Kidney epithelial cell (primary cell): ENCODE measurements around the gene DDAH2. TPM values are rescaled to one million over a fixed set of nuclear protein-coding genes. Genes with fewer than 3 reads are reported as not detected.

Experiments used
- DNase-seq: peaks from one replicate; pipeline ENCODE4 v3.0.0-alpha.2; 2010; ENCODE audit warnings: low read depth
- H3K27me3 ChIP-seq: 2 replicates; pipeline ENCODE4 v1.6.0; 2011; ENCODE audit warnings: low read length; ENCODE audit not compliant: control insufficient read depth, insufficient read depth
- H3K36me3 ChIP-seq: 2 replicates; pipeline ENCODE4 v1.5.1; 2011; ENCODE audit warnings: low read length; ENCODE audit not compliant: control insufficient read depth, insufficient read depth
- H3K4me3 ChIP-seq: 2 replicates; pipeline ENCODE4 v1.5.1; 2011; ENCODE audit warnings: low read depth, mild to moderate bottlenecking, control low read depth, low read length
- total RNA-seq: library from RNA; depleted of rRNA; stranded (reverse); fragments of >200 nt; gene quantifications from 2 replicates; pipeline ENCODE4 v1.2.3, GENCODE V29; 2015
- TF ChIP-seq, protein P1 (sequence below): IDR thresholded peaks from 2 replicates; pipeline ENCODE4 v1.5.1; 2011; ENCODE audit warnings: mild to moderate bottlenecking, moderate library complexity, low read length, control low read depth, inconsistent platforms; ENCODE audit not compliant: insufficient read depth, poor library complexity, severe bottlenecking

DDAH2 gene
- total RNA-seq, 1 donor from 2014 or later = 106 TPM

DNA sequence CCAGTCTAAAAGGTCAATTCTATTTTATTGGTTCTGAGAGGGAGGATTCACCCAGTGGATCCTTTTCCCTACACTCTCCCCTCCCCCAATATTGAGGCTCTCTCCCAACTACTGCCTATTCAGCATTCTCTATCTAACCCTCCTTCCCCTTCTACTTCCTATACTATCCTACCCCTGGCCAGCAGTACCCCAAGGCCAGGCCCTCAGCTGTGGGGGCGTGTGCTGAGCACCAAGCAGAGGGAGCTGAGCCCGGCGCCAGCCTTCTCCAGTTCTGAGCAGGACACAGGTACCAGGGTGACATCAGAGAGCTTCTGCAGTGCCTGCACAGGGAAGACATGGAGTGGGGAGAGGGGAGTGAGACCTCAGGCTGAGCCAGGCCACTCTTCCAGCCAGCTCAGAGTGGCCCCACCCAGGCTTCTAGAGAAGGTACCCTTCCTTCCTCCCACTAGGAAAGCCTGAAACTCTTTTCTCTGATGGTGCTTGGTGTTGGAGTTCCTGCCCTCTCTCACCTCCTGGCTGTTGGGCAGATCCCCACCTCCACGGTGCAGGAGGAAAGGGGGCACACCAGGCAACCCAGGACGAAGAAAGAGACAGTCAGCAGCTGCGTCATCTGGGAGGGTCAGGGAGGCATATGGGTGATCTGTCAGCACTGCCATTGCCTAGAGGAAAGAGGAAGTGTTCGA is 1.9 kb downstream of the DDAH2 start:
- H3K27me3 ChIP-seq = no peaks in the 10 kb centered on the region
- H3K4me3 ChIP-seq = no peak overlapping the region
- TF ChIP-seq, protein P1, sequence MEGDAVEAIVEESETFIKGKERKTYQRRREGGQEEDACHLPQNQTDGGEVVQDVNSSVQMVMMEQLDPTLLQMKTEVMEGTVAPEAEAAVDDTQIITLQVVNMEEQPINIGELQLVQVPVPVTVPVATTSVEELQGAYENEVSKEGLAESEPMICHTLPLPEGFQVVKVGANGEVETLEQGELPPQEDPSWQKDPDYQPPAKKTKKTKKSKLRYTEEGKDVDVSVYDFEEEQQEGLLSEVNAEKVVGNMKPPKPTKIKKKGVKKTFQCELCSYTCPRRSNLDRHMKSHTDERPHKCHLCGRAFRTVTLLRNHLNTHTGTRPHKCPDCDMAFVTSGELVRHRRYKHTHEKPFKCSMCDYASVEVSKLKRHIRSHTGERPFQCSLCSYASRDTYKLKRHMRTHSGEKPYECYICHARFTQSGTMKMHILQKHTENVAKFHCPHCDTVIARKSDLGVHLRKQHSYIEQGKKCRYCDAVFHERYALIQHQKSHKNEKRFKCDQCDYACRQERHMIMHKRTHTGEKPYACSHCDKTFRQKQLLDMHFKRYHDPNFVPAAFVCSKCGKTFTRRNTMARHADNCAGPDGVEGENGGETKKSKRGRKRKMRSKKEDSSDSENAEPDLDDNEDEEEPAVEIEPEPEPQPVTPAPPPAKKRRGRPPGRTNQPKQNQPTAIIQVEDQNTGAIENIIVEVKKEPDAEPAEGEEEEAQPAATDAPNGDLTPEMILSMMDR = no peak
- peaks cover 1% of the 10 kb centered on the region for H3K36me3 ChIP-seq
- DNase-seq = no peak

DNA sequence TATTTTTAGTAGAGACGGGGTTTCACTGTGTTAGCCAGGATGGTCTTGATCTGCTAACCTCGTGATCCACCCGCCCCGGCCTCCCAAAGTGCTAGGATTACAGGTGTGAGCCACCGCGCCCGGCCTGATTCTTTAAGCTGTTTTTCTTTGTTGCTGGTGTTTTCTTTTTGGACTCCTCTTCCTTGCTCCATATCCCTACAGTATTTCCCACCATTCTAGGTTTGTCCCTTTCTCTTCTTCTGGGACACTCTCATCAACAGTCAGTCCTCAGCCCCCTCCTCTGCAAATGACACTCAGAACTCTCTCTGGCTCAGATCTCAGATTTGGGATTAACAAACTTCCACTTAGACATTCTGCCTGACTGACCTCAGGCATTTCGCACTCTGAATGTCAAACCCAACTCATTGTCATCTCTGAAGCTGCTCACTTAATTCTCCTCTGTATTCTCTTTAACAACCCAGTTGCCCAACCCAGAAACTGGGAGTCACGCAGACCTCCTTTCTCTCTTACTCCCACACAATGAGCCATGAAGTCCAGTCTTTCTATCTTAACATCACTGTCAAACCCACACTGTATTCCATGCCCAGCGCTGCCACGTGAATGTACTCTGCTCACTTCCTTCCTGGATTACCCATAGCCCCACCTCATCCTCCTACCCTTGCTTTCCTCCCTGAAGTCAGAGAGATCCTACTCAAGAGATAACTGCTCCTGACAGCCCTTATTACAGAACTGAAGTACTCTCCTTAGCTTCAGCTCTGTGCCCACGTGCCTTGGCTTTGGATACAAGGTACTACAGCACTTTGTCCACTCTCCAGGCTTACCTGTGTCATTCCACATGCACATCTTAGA is 3.4 kb downstream of the DDAH2 start:
- TF ChIP-seq, protein P1 = no peak
- DNase-seq = no peak
- Histone ChIP-seq H3K4me3 (no peak overlapping the region), H3K36me3 (no peaks in the 10 kb centered on the region), H3K27me3 (no peaks in the 10 kb centered on the region)

DNA sequence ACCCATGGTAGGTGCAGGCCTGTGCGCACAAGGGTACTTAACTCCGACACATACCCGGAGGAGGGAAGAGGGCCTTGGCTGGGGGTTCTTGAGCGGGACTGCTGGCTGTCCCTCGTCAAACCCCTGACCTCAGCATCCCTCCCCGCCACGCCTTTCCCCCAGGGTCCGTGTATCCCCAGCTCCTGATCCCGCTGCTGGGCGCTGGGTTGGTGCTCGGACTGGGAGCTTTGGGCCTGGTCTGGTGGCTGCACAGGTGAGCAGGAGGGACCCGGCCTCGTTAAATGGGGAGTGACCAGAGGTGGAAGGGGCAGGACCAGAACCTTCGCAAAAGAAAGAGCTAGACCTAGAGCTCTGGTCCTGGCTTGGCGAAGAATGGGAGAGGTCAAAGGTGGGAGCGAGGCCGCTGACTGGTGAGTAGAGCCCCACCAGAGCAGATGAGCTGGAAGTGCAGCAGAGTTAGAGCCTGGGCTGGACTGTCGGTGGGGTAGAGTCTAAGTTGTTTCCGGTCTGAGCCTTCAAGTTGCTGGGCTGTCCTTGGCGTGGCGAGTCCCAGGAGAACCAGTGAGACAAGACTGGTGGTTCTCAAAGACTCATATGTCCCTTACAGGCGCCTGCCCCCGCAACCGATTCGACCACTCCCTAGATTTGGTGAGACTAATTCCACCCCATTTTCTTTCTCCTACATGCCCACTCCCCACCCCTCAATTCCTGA is 5.0 kb downstream of the DDAH2 start:
- no peak for DNase-seq
- H3K4me3 ChIP-seq = no peak overlapping the region
- TF ChIP-seq, protein P1 = no peak
- no peaks in the 10 kb centered on the region for H3K36me3 ChIP-seq
- H3K27me3 ChIP-seq = no peaks in the 10 kb centered on the region

DNA sequence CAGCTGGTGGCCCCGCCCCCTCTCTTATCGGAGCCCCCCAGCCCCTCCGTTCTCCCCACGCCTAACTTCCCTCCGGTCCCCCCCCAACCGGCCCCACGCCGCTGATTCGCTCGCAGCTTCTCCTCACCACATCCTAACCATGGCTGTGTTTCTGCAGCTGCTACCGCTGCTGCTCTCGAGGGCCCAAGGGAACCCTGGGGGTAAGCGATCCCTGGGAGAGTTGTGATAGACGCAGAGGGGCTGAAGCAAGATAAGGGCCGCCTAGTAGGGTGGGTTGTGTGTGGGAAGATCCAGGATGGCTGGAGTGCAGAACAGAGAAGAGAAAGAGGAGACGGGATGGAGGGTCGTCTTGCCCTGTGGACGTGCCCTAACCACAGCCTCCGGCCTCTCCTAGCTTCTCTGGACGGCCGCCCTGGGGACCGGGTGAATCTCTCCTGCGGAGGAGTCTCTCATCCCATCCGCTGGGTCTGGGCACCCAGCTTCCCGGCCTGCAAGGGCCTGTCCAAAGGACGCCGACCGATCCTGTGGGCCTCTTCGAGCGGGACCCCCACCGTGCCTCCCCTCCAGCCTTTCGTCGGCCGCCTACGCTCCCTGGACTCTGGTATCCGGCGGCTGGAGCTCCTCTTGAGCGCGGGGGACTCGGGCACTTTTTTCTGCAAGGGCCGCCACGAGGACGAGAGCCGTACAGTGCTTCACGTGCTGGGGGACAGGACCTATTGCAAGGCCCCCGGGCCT is 5.7 kb downstream of the DDAH2 start, which contains the start of gene MPIG6B:
Gene MPIG6B, plus strand, starts transcription at position 129 of the 735 bp plus-strand sequence. Its CDS starts 11 bp downstream, at position 140.
- Histone ChIP-seq H3K36me3 (no peaks in the 10 kb centered on the region), H3K27me3 (no peaks in the 10 kb centered on the region), H3K4me3 (no peak within 1 kb of the TSS)
- TF ChIP-seq, protein P1 = no peak
- DNase-seq = no peak

DNA sequence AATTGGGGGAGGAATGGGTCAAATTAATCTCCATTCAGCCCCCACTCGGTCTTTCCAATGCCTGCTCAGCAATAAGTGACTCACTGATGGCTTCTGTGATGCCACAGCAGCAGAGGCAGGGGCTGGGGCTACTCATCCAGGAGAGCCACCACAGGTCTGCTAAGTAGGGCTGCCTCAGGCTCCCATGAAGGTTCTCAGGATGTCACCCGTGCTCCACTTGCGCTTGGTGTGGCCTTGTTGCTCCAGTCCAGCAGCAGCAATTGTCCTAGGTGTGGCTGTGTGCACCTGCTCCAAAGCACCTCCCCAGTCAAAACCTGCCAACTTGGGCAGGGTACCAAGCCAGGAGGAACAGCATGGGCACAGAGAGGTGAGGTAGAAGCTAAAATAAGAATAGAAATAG is 6.9 kb downstream of the DDAH2 start:
- H3K4me3 ChIP-seq = no peak overlapping the region
- TF ChIP-seq, protein P1 = no peak
- no peaks in the 10 kb centered on the region for H3K27me3 ChIP-seq
- no peak for DNase-seq
- H3K36me3 ChIP-seq = no peaks in the 10 kb centered on the region
